H7 (cell line): ENCODE measurements around the gene EXOC6B. TPM values are rescaled to one million over a fixed set of nuclear protein-coding genes. Genes with fewer than 3 reads are reported as not detected.

Experiments used
- DNase-seq: peaks from one replicate; pipeline ENCODE4 v3.0.0; 2012
- H3K27me3 ChIP-seq: 2 replicates; pipeline ENCODE4 v1.6.0; 2011; ENCODE audit warnings: mild to moderate bottlenecking, low read length; ENCODE audit not compliant: control insufficient read depth, insufficient read depth
- H3K36me3 ChIP-seq: replicated peaks from 2 replicates; pipeline ENCODE4 v1.5.1; 2011; ENCODE audit warnings: low read length; ENCODE audit not compliant: control insufficient read depth, insufficient read depth
- H3K4me3 ChIP-seq: 2 replicates; pipeline ENCODE4 v1.5.1; 2011; ENCODE audit warnings: low read depth, mild to moderate bottlenecking, control low read depth, low read length, moderate library complexity; ENCODE audit not compliant: insufficient read depth
- total RNA-seq: library from RNA; depleted of rRNA; stranded (reverse); fragments of >200 nt; shearing (Covaris generic); gene quantifications from 2 replicates; pipeline ENCODE4 v1.2.3, GENCODE V29; 2014

EXOC6B gene
- total RNA-seq, 1 experiment from 2014 or later = 20.5 TPM

DNA sequence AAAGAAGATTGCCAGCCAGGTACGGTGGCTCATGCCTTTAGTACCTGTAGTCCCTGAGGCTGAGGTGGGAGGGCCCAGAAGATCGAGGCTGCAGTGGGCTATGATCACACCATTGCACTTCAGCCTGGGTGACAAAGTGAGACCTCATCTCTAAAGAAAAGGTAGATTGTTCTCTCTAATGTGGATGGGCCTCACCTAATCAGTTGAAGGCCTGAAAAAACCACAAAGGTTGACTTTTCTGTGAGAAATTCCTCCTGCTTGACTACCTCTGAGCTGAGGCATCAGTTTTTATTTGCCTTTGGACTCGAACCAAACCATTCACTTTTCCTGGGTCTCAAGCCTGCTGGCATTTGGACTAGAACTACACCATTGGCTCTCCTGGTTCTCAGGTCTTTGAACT, 536.1 kb downstream of the EXOC6B start:
- H3K27me3 ChIP-seq = no peaks in the 10 kb centered on the region
- H3K36me3 ChIP-seq = no peaks in the 10 kb centered on the region
- no peak for DNase-seq
- no peak overlapping the region for H3K4me3 ChIP-seq

GRCh38 chr2:72289283-72289682, 536.5 kb downstream of the EXOC6B start:
- Histone ChIP-seq H3K27me3 (no peaks in the 10 kb centered on the region), H3K36me3 (no peaks in the 10 kb centered on the region), H3K4me3 (no peak overlapping the region)
- no peak for DNase-seq

DNA sequence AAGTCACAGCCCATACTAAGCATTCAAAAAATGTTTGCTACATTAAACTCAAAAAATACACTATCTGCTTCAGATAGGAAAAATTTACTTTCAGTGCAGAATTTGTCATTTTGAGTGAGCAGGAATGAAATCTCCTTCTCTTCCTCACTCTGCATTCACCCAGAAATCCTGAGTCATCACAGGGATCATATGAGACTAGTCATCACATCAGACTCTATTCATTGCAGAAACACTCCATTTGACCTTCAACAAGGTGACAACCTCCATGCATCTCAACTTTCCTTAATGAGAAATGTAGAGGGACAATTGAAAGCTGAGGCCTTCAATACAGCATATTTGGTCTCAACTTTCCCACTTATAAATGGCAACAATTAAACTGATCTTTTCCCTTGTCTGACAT, 547.8 kb downstream of the EXOC6B start:
- H3K4me3 ChIP-seq = no peak overlapping the region
- no peaks in the 10 kb centered on the region for H3K27me3 ChIP-seq
- no peak for DNase-seq
- H3K36me3 ChIP-seq = no peaks in the 10 kb centered on the region

- no peak for DNase-seq
- H3K27me3 ChIP-seq = no peaks in the 10 kb centered on the region
- no peak overlapping the region for H3K4me3 ChIP-seq
Observed at GRCh38 chr2:72276876-72277275, 549.0 kb downstream of the EXOC6B start.

DNA sequence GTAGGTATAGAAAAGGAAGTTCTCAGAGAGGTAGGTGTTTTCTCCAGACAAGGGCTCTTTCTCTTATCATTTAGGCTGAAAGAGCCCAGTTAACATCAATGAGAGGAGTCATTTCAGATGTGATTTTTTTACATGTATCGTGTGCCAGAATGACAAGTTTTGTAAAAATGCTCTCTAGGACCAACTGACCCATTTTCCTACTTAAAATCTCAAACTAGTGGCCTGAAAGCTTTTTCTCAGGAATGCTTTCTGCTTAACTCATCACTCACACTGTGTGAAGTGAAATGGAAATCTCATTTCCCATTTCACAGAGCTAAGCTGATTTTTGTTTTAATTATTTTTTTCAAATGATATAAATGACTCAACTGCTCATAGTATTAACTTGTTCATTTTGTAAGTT, 549.5 kb downstream of the EXOC6B start:
- DNase-seq = no peak
- H3K27me3 ChIP-seq = no peaks in the 10 kb centered on the region
- no peak overlapping the region for H3K4me3 ChIP-seq

More at GRCh38 chr2:72276876-72277275, 549.0 kb downstream of the EXOC6B start:
- H3K36me3 ChIP-seq = no peaks in the 10 kb centered on the region

DNA sequence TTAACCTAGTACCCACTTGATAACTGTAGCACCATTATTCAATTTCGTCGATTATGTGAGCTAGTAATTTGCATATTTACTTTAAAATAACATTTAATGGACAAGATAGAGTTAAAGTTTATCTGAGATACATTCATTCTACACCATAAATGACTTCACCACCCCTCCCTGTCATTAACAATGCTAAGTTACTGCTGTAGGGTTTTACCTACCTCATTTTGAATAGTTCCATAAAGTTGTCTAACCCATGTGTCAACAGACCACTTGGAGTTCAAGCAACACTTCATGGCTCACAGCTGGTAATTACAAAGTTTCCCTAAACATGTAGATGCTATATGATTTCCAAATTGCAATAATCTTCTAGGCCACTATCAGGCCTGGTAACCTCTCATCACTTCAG, 550.7 kb downstream of the EXOC6B start:
- no peak for DNase-seq
- Histone ChIP-seq H3K27me3 (no peaks in the 10 kb centered on the region), H3K36me3 (no peaks in the 10 kb centered on the region), H3K4me3 (no peak overlapping the region)

More for the DNA sequence above, 549.5 kb downstream of the EXOC6B start:
- no peaks in the 10 kb centered on the region for H3K36me3 ChIP-seq

DNA sequence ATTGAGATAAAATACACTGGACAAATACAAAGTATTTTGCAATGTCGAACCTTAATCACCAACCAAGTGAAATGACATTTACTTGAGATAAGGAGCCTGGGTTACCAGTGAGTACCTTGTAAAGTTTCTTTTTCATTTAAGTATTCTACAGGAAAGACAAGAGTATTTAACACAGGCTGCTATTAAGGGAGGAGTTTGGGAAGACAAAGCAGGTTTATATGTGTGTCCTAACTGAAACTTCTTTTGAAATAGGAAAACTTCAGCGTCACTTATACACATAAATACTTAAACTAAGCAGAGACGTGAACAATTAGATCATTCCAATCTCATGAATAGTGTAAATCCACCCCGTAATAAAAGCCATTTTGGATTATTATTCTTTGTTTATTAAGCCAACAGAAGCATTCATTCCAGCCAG, 551.4 kb downstream of the EXOC6B start:
- H3K36me3 ChIP-seq = no peaks in the 10 kb centered on the region
- H3K4me3 ChIP-seq = no peak overlapping the region
- no peak for DNase-seq
- H3K27me3 ChIP-seq = no peaks in the 10 kb centered on the region

DNA sequence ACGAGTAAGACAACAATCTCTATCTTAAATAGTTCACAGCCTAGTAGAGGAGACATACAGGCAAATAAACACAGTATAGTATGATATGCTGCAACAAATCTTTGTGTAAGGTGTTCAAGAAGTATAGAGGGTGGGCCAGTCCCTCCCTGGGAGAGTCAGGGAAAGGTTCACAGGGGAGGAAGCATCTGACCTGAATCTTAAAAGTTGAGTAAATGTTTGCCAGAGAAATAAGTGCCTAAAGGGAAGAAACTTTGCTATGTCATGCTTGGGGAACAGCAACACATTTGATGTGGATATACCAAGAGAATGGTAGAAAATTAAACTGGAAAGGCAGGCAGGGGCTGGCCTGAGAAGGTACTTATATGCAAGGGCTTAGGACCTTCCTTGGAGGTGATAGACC, 552.4 kb downstream of the EXOC6B start:
- Histone ChIP-seq H3K36me3 (no peaks in the 10 kb centered on the region), H3K4me3 (no peak overlapping the region), H3K27me3 (no peaks in the 10 kb centered on the region)
- no peak for DNase-seq

DNA sequence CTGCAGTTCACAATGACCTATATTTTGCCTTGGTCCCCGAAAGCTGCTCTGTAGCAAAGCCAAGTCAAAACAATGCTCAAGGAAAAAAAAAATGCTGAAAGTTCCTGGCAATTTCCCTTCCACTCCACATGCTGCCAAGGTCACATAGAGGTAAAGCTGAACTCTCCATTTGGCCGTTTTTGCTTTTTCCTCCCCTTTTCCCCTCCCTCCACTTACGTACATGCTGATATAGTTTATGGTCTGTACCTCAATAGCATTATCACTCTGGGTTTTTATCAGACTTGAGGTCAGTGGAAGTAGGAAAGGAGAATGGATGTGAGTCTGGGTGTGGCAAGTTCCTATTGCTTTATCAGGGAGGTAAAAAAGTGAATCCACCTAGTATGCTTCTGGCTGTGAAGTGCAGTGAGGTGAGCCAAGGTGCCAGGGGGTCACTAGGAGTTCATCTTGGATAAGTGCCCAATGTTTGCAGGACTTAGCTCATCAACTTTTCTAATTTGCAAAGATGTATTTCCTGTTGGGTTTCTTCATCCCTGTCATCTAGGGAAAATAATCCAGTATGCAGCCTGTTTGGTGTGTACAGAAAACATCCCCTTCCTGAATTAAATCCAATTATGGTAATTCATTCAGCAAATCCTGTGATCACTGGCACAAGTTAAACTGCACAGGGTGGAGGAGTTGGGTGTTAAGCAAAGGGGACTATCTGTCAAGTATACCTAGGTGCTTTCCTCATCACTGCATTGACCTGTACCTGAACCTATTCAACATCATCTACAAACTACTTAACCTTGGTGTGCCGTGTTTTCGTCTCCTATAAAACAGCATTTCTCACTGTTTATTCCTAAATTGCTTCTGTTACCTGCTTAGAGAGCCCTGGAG, 553.8 kb downstream of the EXOC6B start:
- Histone ChIP-seq H3K36me3 (no peaks in the 10 kb centered on the region), H3K4me3 (no peak overlapping the region), H3K27me3 (no peaks in the 10 kb centered on the region)
- DNase-seq = no peak

DNA sequence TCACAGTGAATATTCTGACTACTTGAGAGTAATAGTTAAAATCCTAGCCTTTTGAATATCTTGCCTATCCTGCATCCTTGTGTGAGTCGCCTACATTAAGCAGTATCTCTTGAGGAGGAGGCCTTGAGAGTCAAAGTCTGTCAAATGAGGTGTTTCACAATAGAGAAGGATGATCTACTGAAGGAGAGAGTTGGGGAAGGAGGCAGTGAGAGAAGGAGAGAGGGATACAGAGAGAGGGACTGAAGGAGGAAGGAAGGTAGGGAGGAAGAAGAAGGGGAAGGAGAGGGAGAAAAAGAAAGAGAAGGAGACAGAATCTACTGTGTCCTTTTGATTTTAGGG, 554.6 kb downstream of the EXOC6B start:
- Histone ChIP-seq H3K36me3 (no peaks in the 10 kb centered on the region), H3K4me3 (no peak overlapping the region), H3K27me3 (no peaks in the 10 kb centered on the region)
- DNase-seq = no peak

GRCh38 chr2:72270556-72271275, 555.1 kb downstream of the EXOC6B start:
- H3K27me3 ChIP-seq = no peaks in the 10 kb centered on the region
- no peak overlapping the region for H3K4me3 ChIP-seq
- no peak for DNase-seq

DNA sequence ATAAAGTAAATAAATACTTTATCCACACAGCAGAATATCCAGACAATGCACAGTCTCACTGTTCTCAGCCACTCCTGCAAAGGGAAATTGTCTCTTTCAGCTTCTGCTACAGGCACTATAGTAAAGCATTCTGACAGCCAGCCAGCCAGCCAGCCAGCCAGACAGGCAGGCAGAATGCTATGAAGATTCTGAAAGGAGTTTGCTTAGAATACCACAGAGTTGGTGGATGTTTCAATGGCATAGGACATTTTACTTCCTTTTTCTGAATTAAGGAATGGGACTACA, 562.1 kb downstream of the EXOC6B start:
- Histone ChIP-seq H3K27me3 (no peaks in the 10 kb centered on the region), H3K36me3 (no peaks in the 10 kb centered on the region), H3K4me3 (no peak overlapping the region)
- no peak for DNase-seq

More at GRCh38 chr2:72270556-72271275, 555.1 kb downstream of the EXOC6B start:
- H3K36me3 ChIP-seq = no peaks in the 10 kb centered on the region

DNA sequence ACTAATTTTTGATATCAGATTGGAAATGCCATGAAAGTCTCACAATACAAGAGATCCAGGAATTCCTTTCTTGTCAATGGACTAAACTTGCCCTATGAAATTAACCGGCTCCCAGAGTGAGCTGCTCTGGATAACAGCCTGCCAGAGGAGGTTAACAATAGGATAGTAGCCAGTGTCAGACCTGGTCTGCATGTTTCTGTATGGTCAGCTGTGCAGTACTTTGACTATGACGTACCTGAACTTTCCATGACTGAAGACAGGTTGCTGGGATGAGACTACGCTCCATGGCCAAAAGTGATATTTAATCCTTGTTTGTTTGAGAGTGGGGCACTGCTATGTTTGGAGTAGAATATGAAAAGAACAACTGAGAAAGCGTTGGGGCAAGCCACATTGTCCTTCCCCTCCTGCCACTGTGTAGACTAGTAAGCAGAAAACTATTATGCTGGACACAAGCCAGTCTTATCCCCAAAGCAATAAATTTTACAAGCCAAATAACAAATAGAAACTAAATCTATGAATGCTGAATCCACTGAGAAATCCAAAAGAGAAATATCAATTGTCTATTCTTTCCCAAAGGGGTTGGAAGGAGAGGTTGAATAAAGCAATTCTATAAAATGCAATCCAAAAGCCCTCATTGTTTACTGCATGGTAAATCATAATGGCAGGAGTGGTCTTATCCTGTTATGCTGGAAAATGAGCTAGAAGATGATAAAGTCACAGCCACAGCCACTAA, 562.6 kb downstream of the EXOC6B start:
- H3K36me3 ChIP-seq = no peaks in the 10 kb centered on the region
- no peak for DNase-seq
- no peak overlapping the region for H3K4me3 ChIP-seq
- H3K27me3 ChIP-seq = no peaks in the 10 kb centered on the region

GRCh38 chr2:72261076-72261475, 564.8 kb downstream of the EXOC6B start:
- no peaks in the 10 kb centered on the region for H3K36me3 ChIP-seq
- H3K4me3 ChIP-seq = no peak overlapping the region
- H3K27me3 ChIP-seq = no peaks in the 10 kb centered on the region
- no peak for DNase-seq

GRCh38 chr2:72255540-72255939, 570.3 kb downstream of the EXOC6B start:
- Histone ChIP-seq H3K36me3 (no peaks in the 10 kb centered on the region), H3K4me3 (no peak overlapping the region), H3K27me3 (no peaks in the 10 kb centered on the region)
- no peak for DNase-seq
